Measurements from ENCODE around the gene PRDM16. TPM values are rescaled to one million over a fixed set of nuclear protein-coding genes. Genes with fewer than 3 reads are reported as not detected.

Gene PRDM16
- total RNA-seq, 1 experiment from 2014 or later, result 1.6 TPM

DNA sequence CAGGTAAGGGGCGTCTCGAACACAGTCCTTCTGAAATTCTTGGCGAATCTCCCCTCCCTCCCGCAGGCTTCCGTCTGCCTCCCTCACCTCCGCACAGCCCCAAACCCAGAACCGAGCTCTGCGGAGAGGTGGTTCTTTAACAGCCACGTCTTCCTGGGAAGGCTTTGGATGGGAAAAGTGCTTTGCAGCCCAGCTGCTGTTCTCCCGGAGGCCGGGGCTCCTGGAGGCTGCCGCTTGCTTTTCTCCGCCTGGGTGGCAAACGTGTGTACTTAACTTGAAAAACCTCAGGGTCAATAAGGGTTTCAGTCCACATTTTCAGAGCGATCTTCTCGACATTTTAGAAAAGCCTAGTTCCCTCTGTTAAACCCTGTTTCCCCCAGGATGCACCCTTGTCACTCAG is 109.3 kb downstream of the PRDM16 start (continued):
- TF ChIP-seq, protein P1, sequence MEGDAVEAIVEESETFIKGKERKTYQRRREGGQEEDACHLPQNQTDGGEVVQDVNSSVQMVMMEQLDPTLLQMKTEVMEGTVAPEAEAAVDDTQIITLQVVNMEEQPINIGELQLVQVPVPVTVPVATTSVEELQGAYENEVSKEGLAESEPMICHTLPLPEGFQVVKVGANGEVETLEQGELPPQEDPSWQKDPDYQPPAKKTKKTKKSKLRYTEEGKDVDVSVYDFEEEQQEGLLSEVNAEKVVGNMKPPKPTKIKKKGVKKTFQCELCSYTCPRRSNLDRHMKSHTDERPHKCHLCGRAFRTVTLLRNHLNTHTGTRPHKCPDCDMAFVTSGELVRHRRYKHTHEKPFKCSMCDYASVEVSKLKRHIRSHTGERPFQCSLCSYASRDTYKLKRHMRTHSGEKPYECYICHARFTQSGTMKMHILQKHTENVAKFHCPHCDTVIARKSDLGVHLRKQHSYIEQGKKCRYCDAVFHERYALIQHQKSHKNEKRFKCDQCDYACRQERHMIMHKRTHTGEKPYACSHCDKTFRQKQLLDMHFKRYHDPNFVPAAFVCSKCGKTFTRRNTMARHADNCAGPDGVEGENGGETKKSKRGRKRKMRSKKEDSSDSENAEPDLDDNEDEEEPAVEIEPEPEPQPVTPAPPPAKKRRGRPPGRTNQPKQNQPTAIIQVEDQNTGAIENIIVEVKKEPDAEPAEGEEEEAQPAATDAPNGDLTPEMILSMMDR (IDR thresholded peaks at IDR 0.05), result no peak

DNA sequence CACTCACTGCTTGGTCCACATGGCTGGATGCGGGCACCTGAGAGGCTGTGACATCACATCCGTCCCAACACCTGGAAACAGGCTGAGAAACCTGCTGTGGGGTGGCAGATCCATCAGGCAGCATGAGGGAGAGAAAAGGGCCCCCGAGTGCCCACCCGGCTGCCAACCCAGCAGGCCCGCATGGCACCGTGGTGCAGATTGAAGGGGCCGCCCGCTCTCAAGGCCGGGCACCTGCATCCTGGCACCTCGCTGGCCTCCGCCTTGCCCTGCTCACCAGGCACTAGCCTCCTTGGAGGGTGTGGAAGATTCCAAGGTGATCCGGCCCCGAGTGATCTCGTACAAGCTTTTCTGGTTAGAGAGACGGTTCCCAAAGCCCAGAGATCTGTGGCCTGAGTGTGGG is 110.5 kb downstream of the PRDM16 start:
- Mint-ChIP-seq H3K27ac (no peak overlapping the region), H3K4me1 (no peaks in the 10 kb centered on the region), H3K36me3 (no peaks in the 10 kb centered on the region), H3K4me3 (no peak overlapping the region), H3K27me3 (ENCODE audit: low read depth) (no peaks in the 10 kb centered on the region), H3K9me3 (no peaks in the 10 kb centered on the region)
- no peak for DNase-seq (ENCODE audit: low spot score)
- ChIA-PET POLR2A (no interaction called here), CTCF (interaction anchor here (0.6 kb wide), 1 partner anchor 222 kb away, joined by 3 read pairs; no protein-coding TSS in a partner anchor)
- no peak for ATAC-seq
- TF ChIP-seq ZBTB21 (CRISPR knock-in tag; IDR thresholded peaks at IDR 0.05; ENCODE audit: borderline replicate concordance) (no peak), CREB1 (CRISPR knock-in tag; IDR thresholded peaks at IDR 0.05) (no peak), ZNF416 (CRISPR knock-in tag; IDR thresholded peaks at IDR 0.05) (no peak), CREM (CRISPR knock-in tag; IDR thresholded peaks at IDR 0.05) (no peak), JUN (CRISPR knock-in tag; IDR thresholded peaks at IDR 0.05) (no peak), ZNF219 (CRISPR knock-in tag; IDR thresholded peaks at IDR 0.05; ENCODE audit: borderline replicate concordance) (no peak), ELF4 (CRISPR knock-in tag; IDR thresholded peaks at IDR 0.05; ENCODE audit: low read depth) (no peak), ETV6 (CRISPR knock-in tag; IDR thresholded peaks at IDR 0.05) (no peak), KAT7 (CRISPR knock-in tag; IDR thresholded peaks at IDR 0.05; ENCODE audit: borderline replicate concordance) (no peak), RORB (CRISPR knock-in tag; IDR thresholded peaks at IDR 0.05) (no peak), JAZF1 (CRISPR knock-in tag; IDR thresholded peaks at IDR 0.05) (no peak), SOX15 (CRISPR knock-in tag; IDR thresholded peaks at IDR 0.05) (no peak)
- TF ChIP-seq, protein P2, sequence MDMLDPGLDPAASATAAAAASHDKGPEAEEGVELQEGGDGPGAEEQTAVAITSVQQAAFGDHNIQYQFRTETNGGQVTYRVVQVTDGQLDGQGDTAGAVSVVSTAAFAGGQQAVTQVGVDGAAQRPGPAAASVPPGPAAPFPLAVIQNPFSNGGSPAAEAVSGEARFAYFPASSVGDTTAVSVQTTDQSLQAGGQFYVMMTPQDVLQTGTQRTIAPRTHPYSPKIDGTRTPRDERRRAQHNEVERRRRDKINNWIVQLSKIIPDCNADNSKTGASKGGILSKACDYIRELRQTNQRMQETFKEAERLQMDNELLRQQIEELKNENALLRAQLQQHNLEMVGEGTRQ (CRISPR knock-in tag; IDR thresholded peaks at IDR 0.05), result no peak
- TF ChIP-seq, protein P3, sequence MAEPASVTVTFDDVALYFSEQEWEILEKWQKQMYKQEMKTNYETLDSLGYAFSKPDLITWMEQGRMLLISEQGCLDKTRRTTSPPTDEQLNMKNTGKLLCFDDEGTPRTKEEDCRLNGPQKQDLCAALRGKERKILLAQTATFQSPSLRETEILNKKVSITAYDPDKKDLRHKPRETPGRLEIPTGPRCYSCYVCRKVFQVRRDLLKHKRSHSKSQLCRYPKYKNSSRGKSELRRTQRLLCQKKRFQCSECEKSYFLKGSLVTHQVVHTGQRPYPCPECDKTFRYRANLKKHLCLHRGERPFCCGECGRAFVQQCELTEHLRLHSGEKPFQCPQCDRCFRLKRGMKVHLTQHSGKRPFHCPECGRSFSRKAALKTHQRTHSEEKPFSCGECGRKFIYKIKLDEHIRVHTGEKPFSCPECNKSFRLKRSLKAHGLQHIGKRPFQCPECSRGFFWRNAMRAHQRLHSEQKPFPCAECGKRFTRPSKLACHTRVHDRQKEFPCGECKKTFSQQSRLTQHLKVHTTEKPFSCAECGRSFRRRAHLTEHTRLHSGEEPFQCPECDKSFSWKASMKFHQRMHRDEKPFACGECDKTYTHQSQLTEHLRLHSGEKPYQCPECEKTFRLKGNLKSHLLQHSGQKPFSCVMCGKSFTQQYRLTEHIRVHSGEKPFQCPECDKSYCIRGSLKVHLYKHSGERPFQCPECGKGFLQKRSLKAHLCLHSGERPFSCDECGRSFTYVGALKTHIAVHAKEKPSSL (CRISPR knock-in tag; conservative IDR thresholded peaks at IDR 0.05), result no peak
- TF ChIP-seq, protein P4, sequence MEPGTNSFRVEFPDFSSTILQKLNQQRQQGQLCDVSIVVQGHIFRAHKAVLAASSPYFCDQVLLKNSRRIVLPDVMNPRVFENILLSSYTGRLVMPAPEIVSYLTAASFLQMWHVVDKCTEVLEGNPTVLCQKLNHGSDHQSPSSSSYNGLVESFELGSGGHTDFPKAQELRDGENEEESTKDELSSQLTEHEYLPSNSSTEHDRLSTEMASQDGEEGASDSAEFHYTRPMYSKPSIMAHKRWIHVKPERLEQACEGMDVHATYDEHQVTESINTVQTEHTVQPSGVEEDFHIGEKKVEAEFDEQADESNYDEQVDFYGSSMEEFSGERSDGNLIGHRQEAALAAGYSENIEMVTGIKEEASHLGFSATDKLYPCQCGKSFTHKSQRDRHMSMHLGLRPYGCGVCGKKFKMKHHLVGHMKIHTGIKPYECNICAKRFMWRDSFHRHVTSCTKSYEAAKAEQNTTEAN (CRISPR knock-in tag; IDR thresholded peaks at IDR 0.05), result no peak
- TF ChIP-seq, protein P5, sequence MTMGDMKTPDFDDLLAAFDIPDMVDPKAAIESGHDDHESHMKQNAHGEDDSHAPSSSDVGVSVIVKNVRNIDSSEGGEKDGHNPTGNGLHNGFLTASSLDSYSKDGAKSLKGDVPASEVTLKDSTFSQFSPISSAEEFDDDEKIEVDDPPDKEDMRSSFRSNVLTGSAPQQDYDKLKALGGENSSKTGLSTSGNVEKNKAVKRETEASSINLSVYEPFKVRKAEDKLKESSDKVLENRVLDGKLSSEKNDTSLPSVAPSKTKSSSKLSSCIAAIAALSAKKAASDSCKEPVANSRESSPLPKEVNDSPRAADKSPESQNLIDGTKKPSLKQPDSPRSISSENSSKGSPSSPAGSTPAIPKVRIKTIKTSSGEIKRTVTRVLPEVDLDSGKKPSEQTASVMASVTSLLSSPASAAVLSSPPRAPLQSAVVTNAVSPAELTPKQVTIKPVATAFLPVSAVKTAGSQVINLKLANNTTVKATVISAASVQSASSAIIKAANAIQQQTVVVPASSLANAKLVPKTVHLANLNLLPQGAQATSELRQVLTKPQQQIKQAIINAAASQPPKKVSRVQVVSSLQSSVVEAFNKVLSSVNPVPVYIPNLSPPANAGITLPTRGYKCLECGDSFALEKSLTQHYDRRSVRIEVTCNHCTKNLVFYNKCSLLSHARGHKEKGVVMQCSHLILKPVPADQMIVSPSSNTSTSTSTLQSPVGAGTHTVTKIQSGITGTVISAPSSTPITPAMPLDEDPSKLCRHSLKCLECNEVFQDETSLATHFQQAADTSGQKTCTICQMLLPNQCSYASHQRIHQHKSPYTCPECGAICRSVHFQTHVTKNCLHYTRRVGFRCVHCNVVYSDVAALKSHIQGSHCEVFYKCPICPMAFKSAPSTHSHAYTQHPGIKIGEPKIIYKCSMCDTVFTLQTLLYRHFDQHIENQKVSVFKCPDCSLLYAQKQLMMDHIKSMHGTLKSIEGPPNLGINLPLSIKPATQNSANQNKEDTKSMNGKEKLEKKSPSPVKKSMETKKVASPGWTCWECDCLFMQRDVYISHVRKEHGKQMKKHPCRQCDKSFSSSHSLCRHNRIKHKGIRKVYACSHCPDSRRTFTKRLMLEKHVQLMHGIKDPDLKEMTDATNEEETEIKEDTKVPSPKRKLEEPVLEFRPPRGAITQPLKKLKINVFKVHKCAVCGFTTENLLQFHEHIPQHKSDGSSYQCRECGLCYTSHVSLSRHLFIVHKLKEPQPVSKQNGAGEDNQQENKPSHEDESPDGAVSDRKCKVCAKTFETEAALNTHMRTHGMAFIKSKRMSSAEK (CRISPR knock-in tag; IDR thresholded peaks at IDR 0.05; ENCODE audit: borderline replicate concordance), result no peak
- TF ChIP-seq, protein P6, sequence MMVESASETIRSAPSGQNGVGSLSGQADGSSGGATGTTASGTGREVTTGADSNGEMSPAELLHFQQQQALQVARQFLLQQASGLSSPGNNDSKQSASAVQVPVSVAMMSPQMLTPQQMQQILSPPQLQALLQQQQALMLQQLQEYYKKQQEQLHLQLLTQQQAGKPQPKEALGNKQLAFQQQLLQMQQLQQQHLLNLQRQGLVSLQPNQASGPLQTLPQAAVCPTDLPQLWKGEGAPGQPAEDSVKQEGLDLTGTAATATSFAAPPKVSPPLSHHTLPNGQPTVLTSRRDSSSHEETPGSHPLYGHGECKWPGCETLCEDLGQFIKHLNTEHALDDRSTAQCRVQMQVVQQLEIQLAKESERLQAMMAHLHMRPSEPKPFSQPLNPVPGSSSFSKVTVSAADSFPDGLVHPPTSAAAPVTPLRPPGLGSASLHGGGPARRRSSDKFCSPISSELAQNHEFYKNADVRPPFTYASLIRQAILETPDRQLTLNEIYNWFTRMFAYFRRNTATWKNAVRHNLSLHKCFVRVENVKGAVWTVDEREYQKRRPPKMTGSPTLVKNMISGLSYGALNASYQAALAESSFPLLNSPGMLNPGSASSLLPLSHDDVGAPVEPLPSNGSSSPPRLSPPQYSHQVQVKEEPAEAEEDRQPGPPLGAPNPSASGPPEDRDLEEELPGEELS (CRISPR knock-in tag; IDR thresholded peaks at IDR 0.05), result no peak
